SK-N-SH treated with all-trans-retinoic acid at 6 μM for 48 hours (cell line): ENCODE data around the gene ASPA.

Experiments used
- CREB5 ChIP-seq: fragments of 250-450 bp; sonication (Bioruptor Pico); IDR thresholded peaks from 2 replicates; pipeline ENCODE4 v1.5.1; 2020; ENCODE audit warnings: low read depth, mild to moderate bottlenecking, moderate library complexity
- CSRNP3 ChIP-seq: fragments of 250-450 bp; sonication (Bioruptor Pico); IDR thresholded peaks from 2 replicates; pipeline ENCODE4 v1.5.1; 2021; ENCODE audit warnings: mild to moderate bottlenecking, moderate library complexity
- POU6F1 ChIP-seq: fragments of 250-450 bp; sonication (Bioruptor Pico); IDR thresholded peaks from 2 replicates; pipeline ENCODE4 v1.8.0; 2021; ENCODE audit warnings: low read depth, mild to moderate bottlenecking, moderate library complexity, borderline replicate concordance
- RARB ChIP-seq: fragments of 250-450 bp; sonication (Bioruptor Pico); IDR thresholded peaks from 2 replicates; pipeline ENCODE4 v1.8.0; 2021; ENCODE audit warnings: mild to moderate bottlenecking, moderate library complexity
- ZC3H10 ChIP-seq: fragments of 250-450 bp; sonication (Bioruptor Pico); IDR thresholded peaks from 2 replicates; pipeline ENCODE4 v1.5.1; 2021; ENCODE audit warnings: mild to moderate bottlenecking, moderate library complexity
- ZFP3 ChIP-seq: fragments of 250-450 bp; sonication (Bioruptor Pico); IDR thresholded peaks from 2 replicates; pipeline ENCODE4 v1.5.0; 2020; ENCODE audit warnings: mild to moderate bottlenecking, moderate library complexity
- ZFP30 ChIP-seq: fragments of 450-650 bp; formaldehyde crosslinking; IDR thresholded peaks from 2 replicates; pipeline ENCODE4 v1.5.0; 2022; ENCODE audit warnings: mild to moderate bottlenecking, moderate library complexity
- ZNF70 ChIP-seq: fragments of 450-650 bp; formaldehyde crosslinking; IDR thresholded peaks from 2 replicates; pipeline ENCODE4 v1.5.0; 2020; ENCODE audit warnings: mild to moderate bottlenecking, moderate library complexity
- TF ChIP-seq, protein P1 (sequence below): fragments of 250-450 bp; sonication (Bioruptor Pico); IDR thresholded peaks from 2 replicates; pipeline ENCODE4 v1.8.0; 2020; ENCODE audit warnings: mild to moderate bottlenecking, moderate library complexity, borderline replicate concordance
- TF ChIP-seq, protein P2 (sequence below): fragments of 250-450 bp; sonication (Bioruptor Pico); IDR thresholded peaks from 2 replicates; pipeline ENCODE4 v1.5.0; 2020; ENCODE audit warnings: mild to moderate bottlenecking, moderate library complexity

- TF ChIP-seq, protein P1, sequence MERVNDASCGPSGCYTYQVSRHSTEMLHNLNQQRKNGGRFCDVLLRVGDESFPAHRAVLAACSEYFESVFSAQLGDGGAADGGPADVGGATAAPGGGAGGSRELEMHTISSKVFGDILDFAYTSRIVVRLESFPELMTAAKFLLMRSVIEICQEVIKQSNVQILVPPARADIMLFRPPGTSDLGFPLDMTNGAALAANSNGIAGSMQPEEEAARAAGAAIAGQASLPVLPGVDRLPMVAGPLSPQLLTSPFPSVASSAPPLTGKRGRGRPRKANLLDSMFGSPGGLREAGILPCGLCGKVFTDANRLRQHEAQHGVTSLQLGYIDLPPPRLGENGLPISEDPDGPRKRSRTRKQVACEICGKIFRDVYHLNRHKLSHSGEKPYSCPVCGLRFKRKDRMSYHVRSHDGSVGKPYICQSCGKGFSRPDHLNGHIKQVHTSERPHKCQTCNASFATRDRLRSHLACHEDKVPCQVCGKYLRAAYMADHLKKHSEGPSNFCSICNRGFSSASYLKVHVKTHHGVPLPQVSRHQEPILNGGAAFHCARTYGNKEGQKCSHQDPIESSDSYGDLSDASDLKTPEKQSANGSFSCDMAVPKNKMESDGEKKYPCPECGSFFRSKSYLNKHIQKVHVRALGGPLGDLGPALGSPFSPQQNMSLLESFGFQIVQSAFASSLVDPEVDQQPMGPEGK = no peak
- TF ChIP-seq ZC3H10 (no peak), ZFP3 (CRISPR knock-in tag) (no peak), CSRNP3 (no peak), ZFP30 (CRISPR knock-in tag) (no peak), RARB (CRISPR knock-in tag) (no peak), POU6F1 (CRISPR knock-in tag) (no peak), ZNF70 (CRISPR knock-in tag) (no peak), CREB5 (CRISPR knock-in tag) (no peak)
- TF ChIP-seq, protein P2, sequence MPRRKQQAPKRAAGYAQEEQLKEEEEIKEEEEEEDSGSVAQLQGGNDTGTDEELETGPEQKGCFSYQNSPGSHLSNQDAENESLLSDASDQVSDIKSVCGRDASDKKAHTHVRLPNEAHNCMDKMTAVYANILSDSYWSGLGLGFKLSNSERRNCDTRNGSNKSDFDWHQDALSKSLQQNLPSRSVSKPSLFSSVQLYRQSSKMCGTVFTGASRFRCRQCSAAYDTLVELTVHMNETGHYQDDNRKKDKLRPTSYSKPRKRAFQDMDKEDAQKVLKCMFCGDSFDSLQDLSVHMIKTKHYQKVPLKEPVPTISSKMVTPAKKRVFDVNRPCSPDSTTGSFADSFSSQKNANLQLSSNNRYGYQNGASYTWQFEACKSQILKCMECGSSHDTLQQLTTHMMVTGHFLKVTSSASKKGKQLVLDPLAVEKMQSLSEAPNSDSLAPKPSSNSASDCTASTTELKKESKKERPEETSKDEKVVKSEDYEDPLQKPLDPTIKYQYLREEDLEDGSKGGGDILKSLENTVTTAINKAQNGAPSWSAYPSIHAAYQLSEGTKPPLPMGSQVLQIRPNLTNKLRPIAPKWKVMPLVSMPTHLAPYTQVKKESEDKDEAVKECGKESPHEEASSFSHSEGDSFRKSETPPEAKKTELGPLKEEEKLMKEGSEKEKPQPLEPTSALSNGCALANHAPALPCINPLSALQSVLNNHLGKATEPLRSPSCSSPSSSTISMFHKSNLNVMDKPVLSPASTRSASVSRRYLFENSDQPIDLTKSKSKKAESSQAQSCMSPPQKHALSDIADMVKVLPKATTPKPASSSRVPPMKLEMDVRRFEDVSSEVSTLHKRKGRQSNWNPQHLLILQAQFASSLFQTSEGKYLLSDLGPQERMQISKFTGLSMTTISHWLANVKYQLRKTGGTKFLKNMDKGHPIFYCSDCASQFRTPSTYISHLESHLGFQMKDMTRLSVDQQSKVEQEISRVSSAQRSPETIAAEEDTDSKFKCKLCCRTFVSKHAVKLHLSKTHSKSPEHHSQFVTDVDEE (CRISPR knock-in tag) = no peak
These were observed 60.9 kb downstream of the ASPA start for GRCh38 chr17:3536716-3537115.
